Astrocyte (in vitro differentiated cells and primary cell): ENCODE results near the gene ACTR5. TPM values are rescaled to one million over a fixed set of nuclear protein-coding genes. Genes with fewer than 3 reads are reported as not detected.

ENCODE experiments used
- DNase-seq: peaks from one replicate; pipeline ENCODE4 v3.0.0-alpha.2; 2010; ENCODE audit warnings: low read depth
- FAIRE-seq: peaks from 2 replicates; lab custom pipeline; 2011; peaks lifted over from hg19 to GRCh38; lab: Jason Lieb, UNC
- H2AFZ ChIP-seq: 2 replicates; pipeline ENCODE4 v1.6.0; 2012; ENCODE audit warnings: low read depth, low read length, inconsistent platforms
- H3K27ac ChIP-seq: 2 replicates; pipeline ENCODE4 v1.5.1; 2011; ENCODE audit warnings: low read depth, low read length, inconsistent platforms
- H3K27me3 ChIP-seq: 2 replicates; pipeline ENCODE4 v1.6.0; 2011; ENCODE audit warnings: low read length, inconsistent platforms; ENCODE audit not compliant: insufficient read depth
- H3K36me3 ChIP-seq: 2 replicates; pipeline ENCODE4 v1.5.1; 2011; ENCODE audit warnings: low read length, inconsistent platforms; ENCODE audit not compliant: insufficient read depth
- H3K4me1 ChIP-seq: 2 replicates; pipeline ENCODE4 v1.5.1; 2011; ENCODE audit warnings: low read length, inconsistent platforms; ENCODE audit not compliant: insufficient read depth
- H3K4me2 ChIP-seq: 2 replicates; pipeline ENCODE4 v1.6.0; 2012; ENCODE audit warnings: low read length, inconsistent platforms
- H3K4me3 ChIP-seq: 2 replicates; pipeline ENCODE4 v1.5.1; 2011; ENCODE audit warnings: low read depth, mild to moderate bottlenecking, low read length, inconsistent platforms; ENCODE audit not compliant: insufficient read depth
- H3K79me2 ChIP-seq: 2 replicates; pipeline ENCODE4 v1.6.0; 2012; ENCODE audit warnings: mild to moderate bottlenecking, low read length, inconsistent platforms; ENCODE audit not compliant: insufficient read depth
- H3K9ac ChIP-seq: 2 replicates; pipeline ENCODE4 v1.6.0; 2012; ENCODE audit warnings: mild to moderate bottlenecking, low read length, inconsistent platforms
- H3K9me3 ChIP-seq: 2 replicates; pipeline ENCODE4 v1.5.1; 2012; ENCODE audit warnings: low read depth, mild to moderate bottlenecking, low read length, inconsistent platforms; ENCODE audit not compliant: insufficient read depth
- H4K20me1 ChIP-seq: 2 replicates; pipeline ENCODE4 v1.6.0; 2012; ENCODE audit warnings: low read length, inconsistent platforms; ENCODE audit not compliant: insufficient read depth
- H3K27ac Mint-ChIP-seq: one replicate; pipeline ENCODE4 v1.8.0; 2021; ENCODE audit warnings: mild to moderate bottlenecking, mixed read lengths; ENCODE audit not compliant: unreplicated experiment
- H3K27me3 Mint-ChIP-seq: one replicate; pipeline ENCODE4 v1.8.0; 2021; ENCODE audit warnings: low read depth, mixed read lengths; ENCODE audit not compliant: unreplicated experiment
- H3K36me3 Mint-ChIP-seq: one replicate; pipeline ENCODE4 v1.8.0; 2021; ENCODE audit warnings: low read depth, mixed read lengths; ENCODE audit not compliant: unreplicated experiment
- H3K4me1 Mint-ChIP-seq: one replicate; pipeline ENCODE4 v1.8.0; 2021; ENCODE audit warnings: low read depth, mixed read lengths; ENCODE audit not compliant: unreplicated experiment
- H3K4me3 Mint-ChIP-seq: one replicate; pipeline ENCODE4 v1.8.0; 2021; ENCODE audit warnings: mild to moderate bottlenecking, moderate library complexity, mixed read lengths; ENCODE audit not compliant: unreplicated experiment
- H3K9me3 Mint-ChIP-seq: one replicate; pipeline ENCODE4 v1.8.0; 2021; ENCODE audit warnings: mild to moderate bottlenecking, mixed read lengths; ENCODE audit not compliant: unreplicated experiment
- CTCF ChIP-seq: IDR thresholded peaks from 2 replicates; pipeline ENCODE4 v1.5.1; 2011; ENCODE audit warnings: low read depth, mild to moderate bottlenecking, inconsistent platforms, low read length, moderate library complexity; ENCODE audit not compliant: insufficient read depth
- EZH2 ChIP-seq: IDR thresholded peaks from 2 replicates; pipeline ENCODE4 v1.6.1; 2012; ENCODE audit warnings: mild to moderate bottlenecking, low read length, inconsistent platforms; ENCODE audit not compliant: insufficient read depth
- total RNA-seq: library from RNA; stranded (reverse); gene quantifications from 2 replicates; pipeline ENCODE4 v1.2.1, GENCODE V29; 2021

Gene ACTR5
- total RNA-seq, 1 donor from 2014 or later: 4.0 TPM

- Mint-ChIP-seq H3K4me1 (peaks cover 4% of the 10 kb centered on the region), H3K27me3 (peaks cover 2% of the 10 kb centered on the region), H3K36me3 (peaks cover under 1% of the 10 kb centered on the region), H3K9me3 (peaks cover 2% of the 10 kb centered on the region), H3K4me3 (no peak overlapping the region), H3K27ac (no peak overlapping the region)
- H3K9ac ChIP-seq: no peak overlapping the region
- H4K20me1 ChIP-seq: no peaks in the 10 kb centered on the region
- DNase-seq (no peak), FAIRE-seq (no peak)
- H3K27ac ChIP-seq: no peak overlapping the region
- H3K4me1 ChIP-seq: no peaks in the 10 kb centered on the region
- H3K4me3 ChIP-seq: no peak overlapping the region
- no peak for TF ChIP-seq CTCF
- no peak for TF ChIP-seq EZH2
- H3K36me3 ChIP-seq: no peaks in the 10 kb centered on the region
- H3K9me3 ChIP-seq: no peaks in the 10 kb centered on the region
- no peak overlapping the region for H2AFZ ChIP-seq
- H3K4me2 ChIP-seq: no peak overlapping the region
- no peaks in the 10 kb centered on the region for H3K79me2 ChIP-seq
- H3K27me3 ChIP-seq: peaks cover 26% of the 10 kb centered on the region
Measured at GRCh38 chr20:38815446-38815845, 67.2 kb downstream of the ACTR5 start.

DNA sequence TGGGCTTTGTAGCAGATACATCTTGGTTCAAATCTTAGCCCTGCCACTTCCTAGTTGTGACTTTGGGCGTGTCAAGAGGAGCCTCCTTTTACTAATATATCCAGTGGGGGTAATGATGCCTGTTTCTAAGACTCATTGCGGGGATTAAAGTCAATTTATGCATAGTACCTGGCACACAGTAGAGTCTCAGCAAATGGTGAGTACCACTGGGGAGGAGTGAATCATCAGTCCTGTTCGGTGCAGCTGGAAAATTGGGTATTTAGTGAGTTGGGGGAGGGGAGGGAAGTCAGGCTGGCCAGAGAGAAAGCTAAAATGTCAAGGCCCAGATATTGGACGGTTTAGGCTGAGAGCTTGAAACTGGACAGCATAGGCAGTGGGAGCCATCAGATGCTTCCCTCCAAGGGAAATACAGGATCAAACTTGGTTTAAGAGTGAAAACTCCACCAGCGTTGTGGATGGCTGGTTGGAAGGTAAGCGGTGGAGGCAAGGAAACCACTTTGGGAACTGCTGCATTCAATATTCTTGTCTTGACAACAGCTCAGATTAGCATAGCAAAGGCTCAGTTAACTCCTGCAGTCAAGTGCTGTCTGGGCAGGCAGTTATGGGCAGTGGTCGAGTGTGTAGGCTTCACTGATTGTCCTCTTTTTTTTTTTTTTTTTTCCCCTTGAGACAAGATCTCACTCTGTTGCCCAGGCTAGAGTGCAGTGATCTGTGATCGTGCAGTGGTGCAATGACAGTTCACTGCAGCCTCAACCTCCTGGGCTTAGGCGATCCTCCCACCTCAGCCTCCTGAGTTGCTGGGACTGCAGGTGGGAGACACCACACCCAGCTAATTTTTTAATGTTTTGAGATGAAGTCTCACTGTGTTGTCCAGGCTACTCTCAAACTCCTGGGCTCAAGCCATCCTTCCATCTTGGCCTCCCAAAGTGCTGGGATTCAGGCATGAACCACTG, 70.1 kb downstream of the ACTR5 start:
- Histone ChIP-seq H3K4me2 (no peak overlapping the region), H3K36me3 (no peaks in the 10 kb centered on the region), H2AFZ (no peak overlapping the region), H3K4me3 (no peak overlapping the region), H3K27me3 (peaks cover 11% of the 10 kb centered on the region), H3K4me1 (no peaks in the 10 kb centered on the region), H3K27ac (no peak overlapping the region), H3K79me2 (no peaks in the 10 kb centered on the region), H3K9ac (no peak overlapping the region), H3K9me3 (no peaks in the 10 kb centered on the region), H4K20me1 (no peaks in the 10 kb centered on the region)
- H3K4me1 Mint-ChIP-seq: peaks cover 4% of the 10 kb centered on the region
- H3K36me3 Mint-ChIP-seq: no peaks in the 10 kb centered on the region
- peaks cover 2% of the 10 kb centered on the region for H3K9me3 Mint-ChIP-seq
- no peaks in the 10 kb centered on the region for H3K27me3 Mint-ChIP-seq
- FAIRE-seq (no peak), DNase-seq (no peak)
- H3K27ac Mint-ChIP-seq: peak overlapping the region; percentile 26
- no peak overlapping the region for H3K4me3 Mint-ChIP-seq
- TF ChIP-seq EZH2: no peak
- TF ChIP-seq CTCF: no peak

Other genes with a start within 250 kb of the ACTR5 start
- gene ADIG, start 167.3 kb upstream of the ACTR5 start, total RNA-seq: not detected in 2 replicates
- 0.27 TPM in 1 of 2 replicates, not detected in the other for gene ARHGAP40, start 146.7 kb upstream of the ACTR5 start, total RNA-seq
- gene SLC32A1, start 24.0 kb upstream of the ACTR5 start, total RNA-seq: not detected in 2 replicates
- gene PPP1R16B, start 57.2 kb downstream of the ACTR5 start, total RNA-seq: 0.41 and 0.68 TPM in 2 replicates
- gene FAM83D, start 178.0 kb downstream of the ACTR5 start, total RNA-seq: 2.1 and 3.3 TPM in 2 replicates
- gene DHX35, start 213.9 kb downstream of the ACTR5 start, total RNA-seq: 7.8 TPM in 2 replicates